Epidermal melanocyte (primary cell): Measurements from ENCODE around the gene ROPN1L.

Source experiments
- DNase-seq: peaks from one replicate; pipeline ENCODE4 v3.0.0; 2011; ENCODE audit warnings: low spot score; ENCODE audit not compliant: insufficient read length

ROPN1L gene

DNA sequence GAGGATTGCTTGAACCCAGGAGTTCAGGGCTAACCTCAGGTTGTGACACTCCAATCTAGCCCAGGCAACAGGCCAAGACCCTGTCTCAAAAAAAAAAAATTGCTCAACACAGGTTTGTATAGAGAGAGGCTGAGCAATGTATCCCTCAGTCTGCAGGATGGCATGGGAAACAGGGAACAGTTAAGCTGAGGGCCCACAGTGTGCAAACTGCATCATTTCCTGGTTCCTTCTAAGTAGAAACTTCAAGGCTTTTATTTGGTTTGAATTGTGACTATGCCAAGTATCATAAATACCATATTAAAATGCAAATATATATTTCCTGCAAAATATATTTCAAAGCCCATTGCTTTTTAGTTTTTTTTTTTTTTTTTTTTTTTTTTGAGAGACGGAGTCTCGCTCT, 13.7 kb upstream of the ROPN1L start:
- DNase-seq, result no peak

DNA sequence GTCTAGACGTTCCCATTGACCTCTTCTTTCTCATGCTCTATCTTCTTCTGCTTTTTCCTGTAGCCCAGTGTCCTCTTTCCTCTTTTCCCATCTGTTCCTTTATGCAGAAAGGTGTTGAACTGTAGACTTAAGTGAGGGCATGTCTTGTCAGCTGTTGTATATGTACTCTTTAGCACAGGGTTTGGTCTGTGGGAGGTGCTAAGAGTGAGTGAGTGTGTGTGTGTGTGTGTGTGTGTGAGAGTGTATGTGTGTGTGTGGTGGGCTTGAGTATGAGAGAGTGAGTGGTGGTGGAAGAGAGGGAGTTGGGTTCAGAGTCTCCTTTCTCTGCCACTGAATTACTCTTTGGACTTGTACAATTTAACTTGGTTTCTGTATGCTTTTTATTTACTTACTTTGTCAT, 10.3 kb upstream of the ROPN1L start:
- DNase-seq, result no peak

GRCh38 chr5:10432059-10433008, 9.3 kb upstream of the ROPN1L start:
- no peak for DNase-seq

- DNase-seq, result no peak
These were observed 7.3 kb upstream of the ROPN1L start for GRCh38 chr5:10434392-10434791.

GRCh38 chr5:10438301-10438700, 3.4 kb upstream of the ROPN1L start:
- no peak for DNase-seq

- no peak for DNase-seq
These were observed 2.0 kb upstream of the ROPN1L start for GRCh38 chr5:10439692-10440091.

DNA sequence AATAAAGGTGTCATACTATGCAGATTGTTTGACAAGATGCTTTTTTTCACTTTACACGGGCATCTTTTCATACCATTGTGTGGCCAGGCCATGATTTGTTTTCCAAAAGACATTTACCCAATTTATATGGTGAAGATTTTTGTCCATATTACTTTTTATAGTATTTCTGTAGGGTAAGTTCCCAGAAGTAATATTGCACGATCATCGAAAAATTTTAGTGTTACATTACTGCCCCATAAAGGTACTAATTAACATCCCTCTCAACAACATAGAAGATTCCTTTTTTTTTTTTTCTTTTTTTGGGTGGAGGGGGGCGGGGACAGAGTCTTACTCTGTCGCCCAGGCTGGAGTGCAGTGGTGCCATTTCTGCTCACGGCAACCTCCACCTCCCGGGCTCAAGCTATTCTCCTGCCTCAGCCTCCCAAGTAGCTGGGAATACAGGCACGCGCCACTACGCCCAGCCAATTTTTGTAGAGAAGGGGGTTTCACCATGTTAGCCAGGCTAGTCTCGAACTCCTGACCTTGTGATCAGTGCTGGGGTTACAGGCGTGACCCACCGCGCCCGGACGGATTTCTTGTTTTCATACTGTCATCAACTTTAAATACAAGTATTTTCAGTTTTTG, 1.2 kb upstream of the ROPN1L start:
- no peak for DNase-seq

DNA sequence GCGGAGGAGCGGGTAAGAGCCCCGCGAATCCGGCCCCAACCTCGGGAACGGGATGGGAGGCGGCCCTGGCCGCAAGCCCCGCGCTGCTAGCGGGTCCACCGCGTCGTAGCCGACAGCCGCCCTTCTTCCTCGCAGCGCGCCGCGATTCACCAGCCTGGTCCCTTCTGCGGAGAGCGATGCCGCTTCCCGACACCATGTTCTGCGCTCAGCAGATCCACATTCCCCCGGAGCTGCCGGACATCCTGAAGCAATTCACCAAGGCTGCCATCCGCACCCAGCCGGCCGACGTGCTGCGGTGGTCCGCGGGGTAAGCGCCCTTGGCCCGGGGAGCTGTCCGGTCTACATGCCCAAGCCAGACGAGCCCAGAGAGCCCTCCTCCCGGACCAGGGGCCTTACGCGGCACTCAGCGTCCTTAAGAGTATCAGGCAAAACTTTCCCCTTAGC, 335 bp downstream of the ROPN1L start:
- DNase-seq, result peak; percentile 22

DNA sequence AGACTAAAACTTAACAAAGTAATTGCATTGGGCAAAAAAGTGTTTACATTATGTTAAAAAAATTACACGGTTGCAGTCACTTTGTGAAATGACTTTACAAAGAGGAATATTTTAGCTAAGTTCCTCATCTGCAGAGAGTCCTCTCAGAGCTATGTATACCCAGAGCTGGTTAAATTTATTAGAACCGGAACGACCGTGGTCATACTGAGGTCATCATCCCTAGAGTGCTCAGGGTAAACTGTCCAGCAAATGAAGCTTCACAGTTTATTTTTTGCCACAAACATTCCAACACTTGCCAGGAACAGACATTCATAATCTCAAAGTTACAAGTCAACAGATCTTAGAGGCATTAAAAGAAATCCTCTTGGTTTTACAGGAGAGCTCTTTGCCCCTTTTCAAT, 897 bp downstream of the ROPN1L start:
- no peak for DNase-seq

GRCh38 chr5:10445352-10445751, 3.7 kb downstream of the ROPN1L start:
- no peak for DNase-seq

GRCh38 chr5:10446490-10446889, 4.8 kb downstream of the ROPN1L start:
- DNase-seq, result no peak

DNA sequence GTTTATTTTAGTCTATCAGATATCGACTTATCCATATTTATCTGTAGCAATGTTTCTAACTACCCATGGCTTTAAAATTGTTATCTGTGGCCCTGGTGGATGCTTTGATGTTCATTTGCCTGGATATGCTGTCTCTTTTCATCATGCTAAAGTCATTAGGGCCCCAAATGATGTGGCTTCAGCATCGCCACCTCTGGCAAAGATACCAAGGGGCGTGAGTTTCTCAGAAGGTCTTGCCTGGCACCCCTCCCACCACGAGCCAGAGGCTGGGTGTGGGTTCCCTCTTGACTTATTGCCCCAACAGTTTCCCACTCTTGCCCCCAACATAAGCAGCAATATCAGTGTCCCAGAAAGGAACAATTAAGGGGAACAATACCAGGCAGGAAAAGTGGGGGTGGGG, 5.4 kb downstream of the ROPN1L start:
- DNase-seq, result no peak

DNA sequence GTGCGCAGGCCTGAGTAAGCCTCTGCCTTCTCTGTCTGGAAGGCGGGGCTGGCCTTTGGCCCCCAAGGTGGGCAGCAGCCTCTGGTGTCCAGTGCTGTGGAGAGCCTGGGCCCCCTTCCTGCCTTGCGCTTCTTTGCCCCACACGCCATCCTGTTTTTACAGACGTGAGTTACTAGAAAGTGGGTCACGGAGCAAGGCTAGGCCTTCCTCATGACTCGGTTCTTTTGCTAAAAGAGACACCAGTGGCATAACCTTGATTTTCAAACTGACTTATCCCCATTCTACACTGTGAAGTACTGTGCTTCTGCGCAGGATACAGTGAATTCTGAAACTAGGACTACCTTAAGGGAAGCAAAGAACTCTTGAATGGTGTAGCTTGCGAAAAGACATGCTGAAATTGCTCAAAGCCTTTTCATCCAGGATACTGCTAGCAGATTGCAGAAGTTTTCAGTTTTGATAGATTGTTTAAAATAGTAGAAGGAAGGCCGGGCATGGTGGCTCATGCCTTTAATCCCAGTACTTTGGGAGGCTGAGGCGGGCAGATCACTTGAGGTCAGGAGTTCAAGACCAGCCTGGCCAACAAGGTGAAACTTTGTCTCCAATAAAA, 7.2 kb downstream of the ROPN1L start:
- no peak for DNase-seq

GRCh38 chr5:10451137-10451824, 9.6 kb downstream of the ROPN1L start:
- no peak for DNase-seq

DNA sequence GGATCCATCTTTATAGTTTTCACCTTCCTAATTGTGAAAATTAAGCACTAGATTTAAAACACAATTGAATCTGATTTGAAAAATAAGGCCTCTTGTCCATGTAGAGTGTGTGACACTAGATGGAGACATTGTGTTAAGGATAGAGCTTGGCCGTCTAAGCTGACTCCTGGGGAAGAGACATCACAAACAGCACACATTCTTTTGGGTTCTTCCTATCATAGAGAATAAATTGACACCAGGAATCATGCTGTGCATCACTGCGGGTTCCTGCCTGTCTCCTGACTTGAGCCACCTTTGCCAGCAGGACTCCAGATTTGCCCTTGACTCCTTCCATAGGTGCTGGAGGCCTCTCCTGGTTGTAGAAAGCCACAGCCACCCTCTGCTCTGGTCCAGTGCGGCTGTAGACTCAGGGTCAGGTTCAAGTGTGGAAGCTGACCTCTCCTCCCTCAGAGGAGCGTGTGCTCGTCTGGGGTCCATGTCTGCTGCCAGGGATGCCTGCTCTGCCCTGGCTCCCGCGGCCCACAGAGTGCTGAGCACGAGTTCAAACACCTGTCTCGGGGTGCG, 11.2 kb downstream of the ROPN1L start:
- DNase-seq, result peak; percentile 66

GRCh38 chr5:10453545-10453944, 11.9 kb downstream of the ROPN1L start:
- no peak for DNase-seq

DNA sequence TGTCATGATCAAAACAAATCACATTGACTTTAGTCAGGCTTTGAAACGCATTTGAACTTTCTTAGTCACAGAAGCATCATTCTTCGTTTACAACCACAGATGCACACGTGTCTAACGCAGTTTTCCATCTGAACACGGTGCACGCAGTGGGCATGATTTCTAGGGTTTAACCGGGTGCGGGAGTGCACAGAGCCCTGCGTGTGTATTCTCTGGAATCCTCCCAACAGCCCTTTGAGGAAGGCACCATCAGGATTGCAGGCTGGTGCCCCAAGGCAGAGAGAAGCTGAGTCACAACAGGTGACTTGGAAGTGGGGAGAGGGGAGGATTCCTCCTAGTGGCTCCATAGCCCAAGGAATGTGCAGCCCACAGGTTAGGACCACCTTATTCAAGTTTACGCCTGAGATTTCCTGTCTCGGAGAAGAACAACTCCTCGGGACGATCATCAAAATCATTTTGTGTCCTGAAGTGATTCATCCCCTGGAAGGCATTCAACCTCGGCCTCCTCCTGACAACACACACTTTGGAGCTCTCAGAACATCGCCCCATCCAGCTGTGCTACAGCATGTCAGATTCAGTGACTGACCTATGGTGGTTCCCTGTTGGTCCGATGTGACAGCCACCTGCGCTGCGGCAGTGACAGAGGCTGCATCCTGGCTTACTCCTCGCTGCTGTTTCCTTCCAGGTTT, 13.1 kb downstream of the ROPN1L start:
- no peak for DNase-seq

- DNase-seq, result no peak
These were observed 13.6 kb downstream of the ROPN1L start for GRCh38 chr5:10455277-10455670.

- no peak for DNase-seq
These were observed 15.1 kb downstream of the ROPN1L start for GRCh38 chr5:10456583-10457420.
